ENCODE measurements around the gene ICAM1. TPM values are rescaled to one million over a fixed set of nuclear protein-coding genes. Genes with fewer than 3 reads are reported as not detected.

Gene ICAM1
- total and polyA plus RNA-seq, 2 of the 8 experiments (the other 6 are each of a cell fraction or from before 2014, with no cell fraction given), result 4.0 to 9.4 TPM

GRCh38 chr19:10309423-10309822 is 38.5 kb downstream of the ICAM1 start, which contains the start of gene ZGLP1 (continued):
- TF ChIP-seq RFX5 (IDR thresholded peaks at IDR 0.05; ENCODE audit: borderline replicate concordance, low read depth, low read length) (no peak), CHD1 (IDR thresholded peaks at IDR 0.05; ENCODE audit: low read depth, low read length) (no peak), EP300 (IDR thresholded peaks at IDR 0.05; ENCODE audit: borderline replicate concordance in 1 of 2, low read depth in 2 of 2, low read length in 2 of 2) (no peak), BACH1 (IDR thresholded peaks at IDR 0.05; ENCODE audit: low read length) (no peak), SIX5 (IDR thresholded peaks at IDR 0.05; ENCODE audit: low read depth, low read length) (no peak), SRF (IDR thresholded peaks at IDR 0.05; ENCODE audit: low read depth, low read length) (no peak)

All from H1 (cell line).